MM.1S (cell line): ENCODE data around the gene MMAA.

Experiments used
- DNase-seq: peaks from one replicate; pipeline ENCODE4 v3.0.0-alpha.2; 2015
- H2AFZ ChIP-seq: fragments of 300-600 bp; sonication (generic); 2 replicates; pipeline ENCODE4 v1.6.0; 2016; ENCODE audit warnings: antibody characterized with exemption, low read length
- H3F3A ChIP-seq: fragments of 300-600 bp; sonication (generic); 2 replicates; pipeline ENCODE4 v1.6.1; 2016; ENCODE audit warnings: mild to moderate bottlenecking, antibody characterized with exemption, low read length, moderate library complexity, mixed read lengths; ENCODE audit not compliant: insufficient read depth
- H3K27ac ChIP-seq: fragments of 300-600 bp; sonication (generic); 2 replicates; pipeline ENCODE4 v1.5.1; 2016; ENCODE audit warnings: mild to moderate bottlenecking, low read length
- H3K27me3 ChIP-seq: fragments of 300-600 bp; sonication (generic); replicated peaks from 2 replicates; pipeline ENCODE4 v1.6.0; 2016; ENCODE audit warnings: low read length; ENCODE audit not compliant: insufficient read depth
- H3K36me3 ChIP-seq: fragments of 300-600 bp; sonication (generic); replicated peaks from 2 replicates; pipeline ENCODE4 v1.6.1; 2016; ENCODE audit warnings: mild to moderate bottlenecking, low read length, mixed read lengths; ENCODE audit not compliant: insufficient read depth
- H3K4me1 ChIP-seq: fragments of 300-600 bp; sonication (generic); 2 replicates; pipeline ENCODE4 v1.6.1; 2016; ENCODE audit warnings: low read length, mixed read lengths
- H3K4me2 ChIP-seq: fragments of 300-600 bp; sonication (generic); 2 replicates; pipeline ENCODE4 v1.6.0; 2016; ENCODE audit warnings: low read depth, low read length
- H3K4me3 ChIP-seq: fragments of 300-600 bp; sonication (generic); 2 replicates; pipeline ENCODE4 v1.5.1; 2016; ENCODE audit warnings: low read length, mixed read lengths
- H3K79me2 ChIP-seq: fragments of 300-600 bp; sonication (generic); 2 replicates; pipeline ENCODE4 v1.6.1; 2016; ENCODE audit warnings: mixed run types, low read length, mixed read lengths
- H3K9ac ChIP-seq: fragments of 300-600 bp; sonication (generic); 2 replicates; pipeline ENCODE4 v1.6.1; 2016; ENCODE audit warnings: low read length, mixed read lengths
- H3K9me2 ChIP-seq: fragments of 300-600 bp; sonication (generic); replicated peaks from 2 replicates; pipeline ENCODE4 v1.6.1; 2016; ENCODE audit warnings: mild to moderate bottlenecking, low read length, mixed read lengths; ENCODE audit not compliant: insufficient read depth
- H3K9me3 ChIP-seq: fragments of 300-600 bp; sonication (generic); replicated peaks from 2 replicates; pipeline ENCODE4 v1.6.1; 2016; ENCODE audit warnings: mild to moderate bottlenecking, low read length, mixed read lengths; ENCODE audit not compliant: insufficient read depth
- H4K20me1 ChIP-seq: fragments of 300-600 bp; sonication (generic); 2 replicates; pipeline ENCODE4 v1.6.1; 2016; ENCODE audit warnings: mild to moderate bottlenecking, low read length, moderate library complexity, mixed read lengths; ENCODE audit not compliant: insufficient read depth
- CTCF ChIP-seq: fragments of 300-600 bp; sonication (generic); IDR thresholded peaks from 2 replicates; pipeline ENCODE4 v1.5.1; 2016; ENCODE audit warnings: antibody characterized with exemption, low read length, mixed read lengths
- EZH2 ChIP-seq: fragments of 300-600 bp; sonication (generic); optimal IDR thresholded peaks from 2 replicates; pipeline ENCODE3; 2017; ENCODE audit warnings: low read depth, mild to moderate bottlenecking, antibody characterized with exemption, low read length, mixed read lengths
- EZH2phosphoT487 ChIP-seq: fragments of 300-600 bp; sonication (generic); IDR thresholded peaks from 2 replicates; pipeline ENCODE4 v1.6.1; 2018; ENCODE audit warnings: antibody characterized with exemption, low read length

Gene MMAA

DNA sequence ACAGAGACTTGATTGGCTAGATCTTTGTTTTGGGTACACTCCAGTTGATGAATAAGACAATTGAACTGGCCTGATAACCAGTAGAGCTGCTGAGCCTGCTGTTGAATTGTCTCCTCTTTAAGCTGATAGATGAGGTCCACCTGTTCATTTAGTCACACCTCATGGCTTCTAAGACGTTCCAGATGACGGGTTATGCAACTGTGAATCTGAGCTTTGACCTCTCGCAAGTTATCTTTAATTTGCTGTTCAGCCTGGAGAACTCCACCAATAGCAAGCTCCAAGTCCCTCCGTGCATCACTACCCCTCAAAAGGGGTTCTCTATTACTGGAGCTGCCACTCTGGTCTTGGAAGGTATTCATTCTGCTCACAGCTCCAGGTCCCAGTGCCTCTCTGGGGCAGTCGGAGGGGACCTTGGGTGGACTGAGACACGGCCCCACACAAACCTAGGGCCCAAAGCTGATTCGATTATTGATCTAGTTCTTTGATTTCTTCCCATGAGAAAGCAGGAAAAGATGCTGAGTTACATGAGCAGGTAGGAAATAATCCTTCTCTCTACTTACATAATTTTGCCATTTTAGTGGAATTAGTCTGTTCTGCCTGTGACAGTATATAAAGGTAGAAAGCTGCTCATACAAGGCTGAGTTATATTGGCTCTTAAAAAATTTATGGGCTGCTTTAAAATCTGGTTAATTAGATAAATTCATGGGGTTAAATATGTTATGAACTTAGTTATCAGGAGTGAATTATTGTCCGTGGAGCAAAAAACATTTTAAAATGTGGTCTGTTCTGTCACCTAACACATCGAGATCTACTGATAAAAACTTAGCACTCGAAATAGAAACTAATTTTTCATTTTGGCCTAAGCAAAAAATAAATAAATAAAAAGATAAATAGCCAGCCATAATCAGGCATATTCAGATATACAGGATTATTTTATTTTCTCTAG lies 6.8 kb downstream of the MMAA start:
- Histone ChIP-seq H3K27ac (no peak overlapping the region), H3K9me3 (no peaks in the 10 kb centered on the region), H2AFZ (no peak overlapping the region), H3K27me3 (no peaks in the 10 kb centered on the region), H4K20me1 (no peaks in the 10 kb centered on the region), H3K36me3 (no peaks in the 10 kb centered on the region), H3K4me3 (no peak overlapping the region), H3K4me2 (no peak overlapping the region), H3F3A (no peaks in the 10 kb centered on the region), H3K9me2 (no peaks in the 10 kb centered on the region), H3K9ac (no peak overlapping the region), H3K79me2 (no peaks in the 10 kb centered on the region), H3K4me1 (no peaks in the 10 kb centered on the region)
- no peak for DNase-seq
- TF ChIP-seq EZH2 (no peak), CTCF (no peak), EZH2phosphoT487 (no peak)

DNA sequence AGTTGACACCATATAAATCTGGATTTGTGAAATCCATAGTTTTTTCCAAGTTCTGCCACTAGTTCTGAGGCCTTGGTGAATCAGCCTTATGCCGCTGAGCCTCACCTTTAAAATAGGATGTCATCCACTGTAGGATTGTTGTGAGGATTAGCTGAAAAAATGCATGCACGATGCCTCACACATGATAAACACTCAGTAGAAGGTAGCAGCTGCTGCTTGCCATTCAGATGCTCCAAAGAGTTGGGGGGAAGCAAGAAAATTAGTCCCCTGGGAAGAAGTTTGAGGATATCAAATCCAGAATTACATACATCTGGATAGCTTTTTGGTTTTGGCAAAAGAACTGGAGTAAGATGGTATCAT lies 7.4 kb downstream of the MMAA start:
- TF ChIP-seq EZH2phosphoT487, result no peak
- no peak for TF ChIP-seq EZH2
- no peak for TF ChIP-seq CTCF
- Histone ChIP-seq H3K27ac (no peak overlapping the region), H3K9me3 (no peaks in the 10 kb centered on the region), H4K20me1 (no peaks in the 10 kb centered on the region), H3K4me2 (no peak overlapping the region), H3K4me1 (no peaks in the 10 kb centered on the region), H3K9ac (no peak overlapping the region), H2AFZ (no peak overlapping the region), H3F3A (no peaks in the 10 kb centered on the region), H3K9me2 (no peaks in the 10 kb centered on the region), H3K4me3 (no peak overlapping the region), H3K79me2 (no peaks in the 10 kb centered on the region), H3K27me3 (no peaks in the 10 kb centered on the region), H3K36me3 (no peaks in the 10 kb centered on the region)
- no peak for DNase-seq

DNA sequence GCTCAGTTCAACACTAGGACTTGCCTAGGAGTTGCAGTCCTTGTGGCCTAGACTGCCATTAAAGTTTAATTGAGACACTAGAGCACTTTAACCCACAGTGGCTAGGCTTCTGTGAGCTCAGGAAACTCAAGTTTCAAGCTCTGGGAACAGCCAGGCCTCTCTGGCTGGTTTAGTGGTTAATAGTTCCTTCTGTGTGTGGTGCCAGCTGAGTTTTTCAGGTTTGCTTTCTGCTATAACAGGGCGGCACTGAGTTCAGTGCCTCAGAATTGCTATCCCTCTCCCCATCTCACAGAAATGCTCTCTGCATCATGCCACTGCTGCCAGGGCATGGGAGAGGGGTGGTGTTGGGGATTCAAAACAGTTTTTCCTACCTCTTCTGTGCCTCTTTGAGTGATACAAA lies 15.9 kb downstream of the MMAA start:
- Histone ChIP-seq H3K4me1 (peaks cover 27% of the 10 kb centered on the region), H3F3A (no peaks in the 10 kb centered on the region), H3K9ac (no peak overlapping the region), H3K36me3 (no peaks in the 10 kb centered on the region), H3K9me2 (no peaks in the 10 kb centered on the region), H3K9me3 (no peaks in the 10 kb centered on the region), H2AFZ (peak overlapping the region; percentile 36), H4K20me1 (no peaks in the 10 kb centered on the region), H3K27me3 (no peaks in the 10 kb centered on the region), H3K27ac (peak overlapping the region; percentile 38; the same call in 1 of the 2 replicates), H3K4me2 (no peak overlapping the region; the same call in 1 of the 2 replicates), H3K79me2 (no peaks in the 10 kb centered on the region), H3K4me3 (no peak overlapping the region)
- no peak for TF ChIP-seq EZH2
- no peak for TF ChIP-seq CTCF
- no peak for TF ChIP-seq EZH2phosphoT487
- DNase-seq, result peak; percentile 42
